Measurements from ENCODE around the gene LITAF. TPM values are rescaled to one million over a fixed set of nuclear protein-coding genes. Genes with fewer than 3 reads are reported as not detected.

LITAF gene
- polyA plus RNA-seq, 3 donors: 67.9 to 118 (median 69.0) TPM

DNA sequence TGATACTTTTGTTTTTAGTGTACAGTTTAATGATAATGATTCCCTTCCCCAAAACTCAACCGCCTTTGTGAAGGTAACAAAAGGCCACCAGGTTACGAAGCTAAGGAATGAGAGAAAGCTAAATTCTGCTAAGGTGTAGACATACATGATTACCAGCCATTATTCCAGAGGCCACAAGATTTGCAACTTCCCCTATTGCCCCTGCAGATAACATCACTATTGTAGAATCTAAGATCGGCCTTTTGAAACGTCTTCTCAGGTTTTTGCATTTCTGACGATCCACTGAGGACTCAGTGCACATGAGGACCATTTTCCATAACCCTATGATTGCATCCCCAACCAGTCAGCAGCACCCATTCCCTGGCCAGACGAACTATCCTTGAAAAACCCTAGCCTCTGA lies 47.6 kb upstream of the LITAF start:
- Histone ChIP-seq H3K9me3 (replicated peaks in 1 of 2; ENCODE audit: control insufficient read depth in 1 of 2, insufficient read depth in 1 of 2, low read length in 2 of 2) (no peaks in the 10 kb centered on the region), H3K79me2 (ENCODE audit: insufficient read depth, low read length) (no peaks in the 10 kb centered on the region), H3K27ac (ENCODE audit: low read depth in 1 of 2, low read length in 2 of 2) (no peak overlapping the region), H3K9ac (ENCODE audit: insufficient read depth, low read length, poor library complexity, severe bottlenecking) (no peak overlapping the region), H3K27me3 (ENCODE audit: control insufficient read depth in 2 of 2, insufficient read depth in 2 of 2, low read length in 2 of 2) (no peaks in the 10 kb centered on the region), H3K36me3 (replicated peaks in 1 of 2; ENCODE audit: control insufficient read depth in 1 of 2, insufficient read depth in 2 of 2, low read length in 2 of 2) (no peaks in the 10 kb centered on the region), H4K20me1 (ENCODE audit: insufficient read depth, low read length) (no peaks in the 10 kb centered on the region), H2AFZ (ENCODE audit: insufficient read depth, low read depth, low read length, poor library complexity, severe bottlenecking) (no peak overlapping the region), H3K4me3 (replicated peaks in 1 of 3; ENCODE audit: low read depth in 2 of 3, low read length in 3 of 3) (no peak overlapping the region), H3K4me1 (ENCODE audit: control insufficient read depth in 1 of 2, insufficient read depth in 2 of 2, low read length in 2 of 2) (peaks cover 42% of the 10 kb centered on the region in 2 donors), H3K4me2 (replicated peaks; ENCODE audit: extremely low read depth, low read length, poor library complexity, severe bottlenecking) (no peak overlapping the region)
- Mint-ChIP-seq H3K4me3 (no peak overlapping the region), H3K9me3 (peaks cover 0 to 5% (median 0%) of the 10 kb centered on the region in 7 donors), H3K4me1 (peaks cover 54% of the 10 kb centered on the region), H3K36me3 (peaks cover 0 to 5% of the 10 kb centered on the region in 2 donors), H3K27ac (peak overlapping the region in 5 of 7 donors; percentile 4 to 72 (median 55)), H3K27me3 (ENCODE audit: low read depth in 3 of 3) (peaks cover 5 to 36% (median 10%) of the 10 kb centered on the region in 3 donors)
- DNase-seq: peak in 1 of 3 donors; percentile 37
- TF ChIP-seq, protein P1, sequence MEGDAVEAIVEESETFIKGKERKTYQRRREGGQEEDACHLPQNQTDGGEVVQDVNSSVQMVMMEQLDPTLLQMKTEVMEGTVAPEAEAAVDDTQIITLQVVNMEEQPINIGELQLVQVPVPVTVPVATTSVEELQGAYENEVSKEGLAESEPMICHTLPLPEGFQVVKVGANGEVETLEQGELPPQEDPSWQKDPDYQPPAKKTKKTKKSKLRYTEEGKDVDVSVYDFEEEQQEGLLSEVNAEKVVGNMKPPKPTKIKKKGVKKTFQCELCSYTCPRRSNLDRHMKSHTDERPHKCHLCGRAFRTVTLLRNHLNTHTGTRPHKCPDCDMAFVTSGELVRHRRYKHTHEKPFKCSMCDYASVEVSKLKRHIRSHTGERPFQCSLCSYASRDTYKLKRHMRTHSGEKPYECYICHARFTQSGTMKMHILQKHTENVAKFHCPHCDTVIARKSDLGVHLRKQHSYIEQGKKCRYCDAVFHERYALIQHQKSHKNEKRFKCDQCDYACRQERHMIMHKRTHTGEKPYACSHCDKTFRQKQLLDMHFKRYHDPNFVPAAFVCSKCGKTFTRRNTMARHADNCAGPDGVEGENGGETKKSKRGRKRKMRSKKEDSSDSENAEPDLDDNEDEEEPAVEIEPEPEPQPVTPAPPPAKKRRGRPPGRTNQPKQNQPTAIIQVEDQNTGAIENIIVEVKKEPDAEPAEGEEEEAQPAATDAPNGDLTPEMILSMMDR (IDR thresholded peaks at IDR 0.05): no peak
- whole genome bisulfite sequencing (ENCODE audit: insufficient coverage): 21% methylated on average over 4 of the region's 6 CpGs
- intact Hi-C loops (cut with micrococcal nuclease): loop anchor here in 1 of 2 donors (5.0 kb wide), 1 partner anchor 57 kb away; no protein-coding TSS in a partner anchor

DNA sequence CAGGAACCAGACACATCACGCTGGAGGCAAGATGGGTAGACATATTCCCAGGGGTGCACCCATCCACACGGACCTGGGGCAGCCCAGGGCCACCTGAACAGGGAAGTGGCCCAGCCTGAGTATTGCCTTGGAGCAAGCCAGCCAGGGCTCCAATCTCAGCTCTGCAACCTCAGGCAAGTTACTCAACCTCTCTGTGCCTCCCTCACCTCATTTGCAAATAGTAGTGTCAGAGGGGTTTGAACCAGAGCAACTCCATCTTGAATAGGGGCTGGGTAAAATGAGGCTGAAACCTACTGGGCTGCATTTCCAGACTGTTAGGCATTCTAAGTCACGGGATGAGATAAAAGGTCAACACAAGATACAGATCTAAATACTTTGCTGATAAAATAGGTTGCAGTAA lies 46.4 kb upstream of the LITAF start:
- no peak overlapping the region for H3K4me3 Mint-ChIP-seq
- peaks cover 4 to 38% (median 7%) of the 10 kb centered on the region in 3 donors for H3K27me3 Mint-ChIP-seq (ENCODE audit: low read depth in 3 of 3)
- no peak overlapping the region for H3K4me2 ChIP-seq (replicated peaks; ENCODE audit: extremely low read depth, low read length, poor library complexity, severe bottlenecking)
- H3K9ac ChIP-seq (ENCODE audit: insufficient read depth, low read length, poor library complexity, severe bottlenecking): no peak overlapping the region
- H3K9me3 ChIP-seq (replicated peaks in 1 of 2; ENCODE audit: control insufficient read depth in 1 of 2, insufficient read depth in 1 of 2, low read length in 2 of 2): no peaks in the 10 kb centered on the region
- H4K20me1 ChIP-seq (ENCODE audit: insufficient read depth, low read length): no peaks in the 10 kb centered on the region
- intact Hi-C loops (cut with micrococcal nuclease): loop anchor here in 1 of 2 donors (5.0 kb wide), 1 partner anchor 56 kb away; no protein-coding TSS in a partner anchor
- no peak overlapping the region for H2AFZ ChIP-seq (ENCODE audit: insufficient read depth, low read depth, low read length, poor library complexity, severe bottlenecking)
- peak overlapping the region in 1 of 2 donors; percentile 60 for H3K27ac ChIP-seq (ENCODE audit: low read depth in 1 of 2, low read length in 2 of 2)
- peaks cover 54% of the 10 kb centered on the region for H3K4me1 Mint-ChIP-seq
- no peaks in the 10 kb centered on the region for H3K27me3 ChIP-seq (ENCODE audit: control insufficient read depth in 2 of 2, insufficient read depth in 2 of 2, low read length in 2 of 2)
- H3K27ac Mint-ChIP-seq: peak overlapping the region in 3 of 7 donors; percentile 19 to 86 (median 77)
- no peak overlapping the region for H3K4me3 ChIP-seq (replicated peaks in 1 of 3; ENCODE audit: low read depth in 2 of 3, low read length in 3 of 3)
- H3K36me3 Mint-ChIP-seq: peaks cover 0 to 4% of the 10 kb centered on the region in 2 donors
- WGBS (ENCODE audit: insufficient coverage): 100% methylated on average over 2 of the region's 3 CpGs
- DNase-seq: no peak
- peaks cover 46% of the 10 kb centered on the region in 2 donors for H3K4me1 ChIP-seq (ENCODE audit: control insufficient read depth in 1 of 2, insufficient read depth in 2 of 2, low read length in 2 of 2)
- H3K79me2 ChIP-seq (ENCODE audit: insufficient read depth, low read length): no peaks in the 10 kb centered on the region
- no peaks in the 10 kb centered on the region for H3K9me3 Mint-ChIP-seq
- H3K36me3 ChIP-seq (replicated peaks in 1 of 2; ENCODE audit: control insufficient read depth in 1 of 2, insufficient read depth in 2 of 2, low read length in 2 of 2): no peaks in the 10 kb centered on the region
- TF ChIP-seq, protein P1 (IDR thresholded peaks at IDR 0.05): no peak

All from CD14-positive monocyte (primary cell).